ENCODE results near the gene DLG2.

DLG2 gene

DNA sequence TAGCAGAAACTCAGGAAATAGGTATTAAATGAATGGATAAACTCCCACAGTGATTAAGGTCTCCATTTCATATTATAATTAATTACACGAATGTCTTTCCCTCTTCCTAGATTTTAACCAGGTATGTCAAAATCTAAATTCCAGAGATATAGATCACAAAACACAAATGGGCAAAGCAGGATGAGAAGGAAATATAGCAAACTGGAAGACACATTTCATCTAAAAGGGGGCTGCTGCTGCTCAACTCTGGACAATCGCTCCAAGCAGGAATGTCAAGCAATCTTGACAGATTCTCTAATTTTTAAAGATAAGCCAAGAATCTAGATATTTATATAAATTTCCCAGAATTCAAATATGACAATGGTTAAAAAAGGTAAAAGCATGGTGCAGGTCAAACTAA, 1786.8 kb downstream of the DLG2 start:
- Histone ChIP-seq H3K27me3 (no peaks in the 10 kb centered on the region), H3K4me3 (ENCODE audit: low read depth in 1 of 2, low read length in 1 of 2) (no peak overlapping the region), H3K36me3 (no peaks in the 10 kb centered on the region), H3K9me3 (no peaks in the 10 kb centered on the region), H3K4me1 (ENCODE audit: control insufficient read depth in 1 of 2, insufficient read depth in 1 of 2, low read depth in 1 of 2, low read length in 1 of 2) (no peaks in the 10 kb centered on the region), H3K27ac (no peak overlapping the region)
- TF ChIP-seq CTCF (IDR thresholded peaks at IDR 0.05): no peak

DNA sequence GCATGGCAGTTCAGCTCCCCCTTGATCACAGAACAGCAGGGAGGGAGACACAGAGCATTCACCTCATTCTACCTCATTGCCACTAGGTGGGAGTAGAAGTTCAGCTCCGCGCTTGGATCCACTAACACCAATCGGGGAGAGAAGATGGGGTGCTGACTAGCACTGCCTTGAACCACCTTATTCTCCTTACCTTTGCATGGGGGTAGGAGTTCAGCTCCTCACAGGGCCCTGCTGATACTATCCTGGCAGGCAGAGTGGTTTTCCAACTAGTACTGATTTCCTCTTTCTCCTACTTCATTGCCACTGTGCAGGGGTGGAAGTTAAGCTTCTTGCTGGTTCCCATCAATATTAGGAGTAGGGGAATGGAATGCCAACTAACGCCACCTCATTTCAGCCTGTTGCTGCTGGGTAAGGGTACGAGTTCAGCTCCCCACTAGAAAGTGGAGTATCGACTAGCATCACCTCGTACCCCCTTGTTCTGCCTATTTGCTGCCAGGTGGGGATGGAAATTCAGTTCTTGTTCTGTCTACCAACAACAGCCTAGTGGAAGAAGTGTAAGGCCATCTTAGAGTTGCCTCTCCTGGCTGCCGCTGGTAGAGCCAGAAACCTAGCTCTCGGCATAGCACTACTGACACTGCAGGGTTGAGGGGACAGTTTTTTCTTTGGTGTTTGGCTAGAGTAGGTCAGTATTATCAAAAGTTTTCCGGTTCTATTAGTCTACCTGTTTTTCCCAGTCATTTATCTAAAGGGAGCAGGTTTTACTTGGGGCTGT, 1790.1 kb downstream of the DLG2 start:
- no peaks in the 10 kb centered on the region for H3K9me3 ChIP-seq
- no peaks in the 10 kb centered on the region for H3K36me3 ChIP-seq
- no peaks in the 10 kb centered on the region for H3K27me3 ChIP-seq
- no peak overlapping the region for H3K27ac ChIP-seq
- no peak overlapping the region for H3K4me3 ChIP-seq (ENCODE audit: low read depth in 1 of 2, low read length in 1 of 2)
- TF ChIP-seq CTCF (IDR thresholded peaks at IDR 0.05): no peak
- no peaks in the 10 kb centered on the region for H3K4me1 ChIP-seq (ENCODE audit: control insufficient read depth in 1 of 2, insufficient read depth in 1 of 2, low read depth in 1 of 2, low read length in 1 of 2)

DNA sequence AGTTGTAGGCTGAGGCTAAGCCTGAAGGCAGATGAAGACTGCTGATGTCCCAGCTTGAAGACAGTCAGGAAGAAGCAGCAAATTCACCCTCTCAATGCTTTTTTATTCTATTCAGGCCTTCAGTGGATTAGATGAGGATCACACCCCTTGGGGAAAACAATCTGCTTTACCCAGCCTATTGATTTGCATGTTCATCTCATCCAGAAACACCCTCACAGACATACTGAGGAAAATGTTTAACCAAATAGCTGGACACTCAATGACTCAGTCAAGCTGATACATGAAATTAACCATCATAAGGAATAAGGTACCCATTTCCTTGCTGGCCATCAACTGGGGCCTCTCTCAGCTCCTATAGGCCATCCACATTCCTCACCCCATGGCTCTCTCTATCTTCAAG, 1791.1 kb downstream of the DLG2 start:
- no peaks in the 10 kb centered on the region for H3K27me3 ChIP-seq
- no peaks in the 10 kb centered on the region for H3K4me1 ChIP-seq (ENCODE audit: control insufficient read depth in 1 of 2, insufficient read depth in 1 of 2, low read depth in 1 of 2, low read length in 1 of 2)
- no peak overlapping the region for H3K27ac ChIP-seq
- no peaks in the 10 kb centered on the region for H3K9me3 ChIP-seq
- TF ChIP-seq CTCF (IDR thresholded peaks at IDR 0.05): no peak
- no peak overlapping the region for H3K4me3 ChIP-seq (ENCODE audit: low read depth in 1 of 2, low read length in 1 of 2)
- no peaks in the 10 kb centered on the region for H3K36me3 ChIP-seq

DNA sequence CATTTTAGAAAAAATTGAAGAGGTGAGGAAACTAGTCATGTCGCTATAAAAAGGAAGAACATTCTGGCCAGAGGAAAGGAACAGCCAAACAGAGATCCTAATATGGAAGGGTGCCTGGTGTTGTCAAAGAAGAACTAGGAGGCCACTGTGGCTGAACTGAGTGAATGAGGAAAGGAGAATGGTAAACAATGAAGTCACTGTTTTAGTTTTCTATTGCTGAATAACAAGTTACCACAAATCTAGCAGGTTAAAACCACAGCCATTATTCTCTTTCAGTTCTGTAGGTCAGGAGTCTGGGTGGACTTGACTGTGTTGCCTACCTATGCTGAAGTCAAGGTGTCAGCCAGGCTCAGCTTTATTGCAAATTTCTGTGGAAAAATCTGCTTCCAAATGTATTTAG, 1791.7 kb downstream of the DLG2 start:
- no peak overlapping the region for H3K27ac ChIP-seq
- H3K36me3 ChIP-seq: no peaks in the 10 kb centered on the region
- H3K27me3 ChIP-seq: no peaks in the 10 kb centered on the region
- no peaks in the 10 kb centered on the region for H3K4me1 ChIP-seq (ENCODE audit: control insufficient read depth in 1 of 2, insufficient read depth in 1 of 2, low read depth in 1 of 2, low read length in 1 of 2)
- no peak for TF ChIP-seq CTCF (IDR thresholded peaks at IDR 0.05)
- no peaks in the 10 kb centered on the region for H3K9me3 ChIP-seq
- H3K4me3 ChIP-seq (ENCODE audit: low read depth in 1 of 2, low read length in 1 of 2): no peak overlapping the region

DNA sequence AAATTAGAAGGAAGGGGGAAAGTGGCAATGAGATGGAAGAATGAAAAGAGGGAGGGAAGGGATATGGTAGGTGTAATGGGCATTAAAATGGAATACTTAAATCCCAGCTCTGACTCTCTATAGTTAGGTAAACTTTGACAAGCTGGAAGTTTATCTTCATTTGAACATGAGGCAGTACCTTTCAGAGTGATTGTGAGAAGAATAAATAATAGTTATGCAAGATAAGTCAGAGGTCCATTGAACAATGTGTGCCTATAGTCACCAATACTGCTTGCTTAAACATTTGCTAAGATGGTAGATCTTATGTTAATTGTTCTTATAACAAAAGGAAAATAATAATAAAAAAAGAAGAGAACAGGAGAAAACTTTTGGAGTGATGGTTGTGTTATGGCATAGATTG, 1795.2 kb downstream of the DLG2 start:
- TF ChIP-seq CTCF (IDR thresholded peaks at IDR 0.05): no peak
- Histone ChIP-seq H3K9me3 (no peaks in the 10 kb centered on the region), H3K4me3 (ENCODE audit: low read depth in 1 of 2, low read length in 1 of 2) (no peak overlapping the region), H3K27me3 (no peaks in the 10 kb centered on the region), H3K36me3 (no peaks in the 10 kb centered on the region), H3K4me1 (ENCODE audit: control insufficient read depth in 1 of 2, insufficient read depth in 1 of 2, low read depth in 1 of 2, low read length in 1 of 2) (no peaks in the 10 kb centered on the region), H3K27ac (no peak overlapping the region)

Data from neutrophil (primary cell).